ENCODE data around the gene HOMEZ. TPM values are rescaled to one million over a fixed set of nuclear protein-coding genes. Genes with fewer than 3 reads are reported as not detected.

HOMEZ gene
- total RNA-seq, 1 donor from 2014 or later: 9.1 TPM

GRCh38 chr14:23324993-23325392, 39.1 kb upstream of the HOMEZ start:
- Histone ChIP-seq H3K9me3 (replicated peaks) (no peaks in the 10 kb centered on the region), H3K4me3 (no peak overlapping the region), H3K4me1 (peaks cover 36% of the 10 kb centered on the region), H3K27ac (replicated peaks) (no peak overlapping the region), H3K36me3 (peaks cover 28% of the 10 kb centered on the region), H3K27me3 (ENCODE audit: low read depth) (no peaks in the 10 kb centered on the region)
- DNase-seq: no peak
- TF ChIP-seq CTCF (IDR thresholded peaks at IDR 0.05; ENCODE audit: borderline replicate concordance): no peak
- intact Hi-C loops (cut with micrococcal nuclease): loop anchor here (5.0 kb wide), 1 partner anchor 52 kb away; the partner anchor contains the start of gene CMTM5

DNA sequence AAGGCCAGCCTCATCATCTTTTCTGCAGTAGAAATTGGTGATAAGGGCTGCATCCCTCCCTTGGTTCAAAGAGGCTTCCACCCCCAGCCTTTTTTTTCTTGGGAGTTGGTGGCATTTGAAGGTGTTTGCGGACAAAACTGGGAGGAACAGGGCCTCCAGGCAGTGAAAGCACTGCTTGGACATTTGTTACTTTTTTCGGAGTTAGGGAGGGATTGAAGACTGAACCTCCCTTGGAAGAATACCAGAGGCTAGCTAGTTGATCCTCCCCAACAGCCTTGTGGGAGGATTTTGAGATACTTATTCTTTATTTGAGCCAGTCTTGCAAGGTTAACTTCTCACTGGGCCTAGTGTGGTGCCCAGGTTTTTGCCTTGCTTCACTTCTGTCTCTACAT, 38.5 kb upstream of the HOMEZ start:
- Histone ChIP-seq H3K27ac (replicated peaks) (no peak overlapping the region), H3K36me3 (peaks cover 28% of the 10 kb centered on the region), H3K9me3 (replicated peaks) (no peaks in the 10 kb centered on the region), H3K4me3 (no peak overlapping the region), H3K4me1 (peaks cover 36% of the 10 kb centered on the region), H3K27me3 (ENCODE audit: low read depth) (no peaks in the 10 kb centered on the region)
- no peak for DNase-seq
- intact Hi-C loops (cut with micrococcal nuclease): no loop called here
- TF ChIP-seq CTCF (IDR thresholded peaks at IDR 0.05; ENCODE audit: borderline replicate concordance): no peak

GRCh38 chr14:23323838-23324454, 38.0 kb upstream of the HOMEZ start:
- no peak for TF ChIP-seq CTCF (IDR thresholded peaks at IDR 0.05; ENCODE audit: borderline replicate concordance)

GRCh38 chr14:23322568-23323517, 36.9 kb upstream of the HOMEZ start:
- no peak for TF ChIP-seq CTCF (IDR thresholded peaks at IDR 0.05; ENCODE audit: borderline replicate concordance)
- H3K27me3 ChIP-seq (ENCODE audit: low read depth): no peaks in the 10 kb centered on the region
- DNase-seq: no peak
- H3K9me3 ChIP-seq (replicated peaks): no peaks in the 10 kb centered on the region
- intact Hi-C loops (cut with micrococcal nuclease): no loop called here
- peaks cover 36% of the 10 kb centered on the region for H3K4me1 ChIP-seq
- peak overlapping the region; percentile 97 for H3K4me3 ChIP-seq
- peak overlapping the region; percentile 98 for H3K27ac ChIP-seq (replicated peaks)
- H3K36me3 ChIP-seq: peaks cover 28% of the 10 kb centered on the region

More at GRCh38 chr14:23323838-23324454, 38.0 kb upstream of the HOMEZ start:
- no peak for DNase-seq
- Histone ChIP-seq H3K36me3 (peaks cover 28% of the 10 kb centered on the region), H3K9me3 (replicated peaks) (no peaks in the 10 kb centered on the region), H3K27me3 (ENCODE audit: low read depth) (no peaks in the 10 kb centered on the region), H3K4me1 (peaks cover 36% of the 10 kb centered on the region), H3K4me3 (no peak overlapping the region), H3K27ac (replicated peaks) (no peak overlapping the region)
- intact Hi-C loops (cut with micrococcal nuclease): no loop called here

DNA sequence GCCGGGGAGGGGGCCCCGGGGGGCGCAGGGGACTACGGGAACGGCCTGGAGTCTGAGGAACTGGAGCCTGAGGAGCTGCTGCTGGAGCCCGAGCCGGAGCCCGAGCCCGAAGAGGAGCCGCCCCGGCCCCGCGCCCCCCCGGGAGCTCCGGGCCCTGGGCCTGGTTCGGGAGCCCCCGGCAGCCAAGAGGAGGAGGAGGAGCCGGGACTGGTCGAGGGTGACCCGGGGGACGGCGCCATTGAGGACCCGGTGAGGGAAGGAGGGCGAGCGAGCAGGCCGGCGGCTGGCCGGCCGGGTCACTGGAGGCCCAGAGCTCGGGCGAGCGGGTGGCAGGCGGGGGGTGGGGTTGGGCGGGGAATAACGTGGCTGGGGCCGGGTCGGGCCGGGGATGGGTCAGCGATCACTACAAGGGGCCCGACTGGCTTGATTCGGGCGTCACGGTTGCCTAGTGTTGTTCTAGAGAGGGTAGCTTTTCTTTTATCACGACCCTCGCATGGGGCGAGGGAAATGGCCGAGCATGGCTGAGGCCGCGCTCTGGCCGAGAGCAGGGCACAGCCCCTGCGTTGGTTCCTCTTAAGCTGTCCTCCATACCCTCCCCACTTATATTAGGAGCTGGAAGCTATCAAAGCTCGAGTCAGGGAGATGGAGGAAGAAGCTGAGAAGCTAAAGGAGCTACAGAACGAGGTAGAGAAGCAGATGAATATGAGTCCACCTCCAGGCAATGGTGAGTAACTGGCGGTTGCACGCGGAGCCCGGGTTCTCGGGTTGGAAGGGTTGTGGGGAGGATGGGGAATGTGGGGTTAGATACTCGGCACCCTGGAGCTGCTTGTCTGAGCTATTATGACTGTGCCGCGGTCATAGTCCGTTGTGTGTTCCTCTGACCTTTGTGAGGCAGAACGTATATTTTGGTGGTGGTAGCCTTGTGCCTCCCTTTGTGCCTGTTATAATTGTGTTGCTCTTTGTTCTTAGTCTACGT, 35.9 kb upstream of the HOMEZ start:
- H3K27ac ChIP-seq (replicated peaks): peak overlapping the region; percentile 98
- peaks cover 28% of the 10 kb centered on the region for H3K36me3 ChIP-seq
- H3K9me3 ChIP-seq (replicated peaks): no peaks in the 10 kb centered on the region
- H3K27me3 ChIP-seq (ENCODE audit: low read depth): no peaks in the 10 kb centered on the region
- intact Hi-C loops (cut with micrococcal nuclease): no loop called here
- peaks cover 36% of the 10 kb centered on the region for H3K4me1 ChIP-seq
- TF ChIP-seq CTCF (IDR thresholded peaks at IDR 0.05; ENCODE audit: borderline replicate concordance): no peak
- DNase-seq: peak; percentile 48
- H3K4me3 ChIP-seq: peak overlapping the region; percentile 97

All from left ventricle myocardium inferior (tissue), 1 donor.